Neutrophil (primary cell): ENCODE results near the gene GET4.

ENCODE experiments used
- H3K27ac ChIP-seq: fragments of 200-600 bp; sonication (generic); 2 replicates; pipeline ENCODE4 v1.5.1; 2016; ENCODE audit warnings: mild to moderate bottlenecking, moderate library complexity
- H3K27me3 ChIP-seq: fragments of 200-600 bp; sonication (generic); 2 replicates; pipeline ENCODE4 v1.6.0; 2016; ENCODE audit warnings: mild to moderate bottlenecking
- H3K36me3 ChIP-seq: fragments of 200-600 bp; sonication (generic); 2 replicates; pipeline ENCODE4 v1.5.1; 2017
- H3K4me1 ChIP-seq, 2 experiments: fragments of 200-600 bp in 1 of 2; sonication (generic) in 1 of 2; 1 replicate in 1 of 2; 2 replicates in 1 of 2; pipeline versions ENCODE4 v1.5.1 to v1.6.1; 2013 to 2016; ENCODE audit warnings: low read depth in 1 of 2, low read length in 1 of 2, mild to moderate bottlenecking in 1 of 2, moderate library complexity in 1 of 2; ENCODE audit not compliant: control insufficient read depth in 1 of 2, insufficient read depth in 1 of 2
- H3K4me3 ChIP-seq, 2 experiments: fragments of 200-600 bp in 1 of 2; sonication (generic) in 1 of 2; 1 replicate in 1 of 2; 2 replicates in 1 of 2; pipeline ENCODE4 v1.5.1; 2013 to 2016; ENCODE audit warnings: low read depth in 1 of 2, low read length in 1 of 2, mild to moderate bottlenecking in 1 of 2, moderate library complexity in 1 of 2
- H3K9me3 ChIP-seq: fragments of 200-600 bp; sonication (generic); 2 replicates; pipeline ENCODE4 v1.5.1; 2016
- TF ChIP-seq, protein P1 (sequence below): fragments of 200-600 bp; sonication (generic); IDR thresholded peaks from 2 replicates; pipeline ENCODE4 v1.5.1; 2016; ENCODE audit warnings: antibody characterized with exemption

The GET4 gene

DNA sequence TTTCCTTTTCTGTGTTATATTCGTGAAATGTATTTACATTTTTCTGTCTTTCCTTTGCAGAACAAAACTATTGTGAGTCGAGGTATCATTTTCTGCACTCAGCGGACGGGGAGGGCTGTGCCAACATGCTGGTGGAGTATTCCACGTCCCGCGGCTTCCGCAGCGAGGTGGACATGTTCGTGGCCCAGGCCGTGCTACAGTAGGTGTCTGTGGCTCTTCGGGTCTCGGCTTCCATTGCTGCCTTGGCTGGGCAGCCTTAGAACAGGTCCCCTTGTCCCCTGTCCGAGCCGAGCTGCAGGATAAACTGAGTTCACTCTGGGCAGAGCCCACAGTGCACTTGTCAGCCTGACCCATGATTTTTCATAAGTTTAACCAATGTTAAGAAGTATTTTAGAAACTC, 14.5 kb downstream of the GET4 start:
- Histone ChIP-seq H3K27ac (no peak overlapping the region), H3K4me3 (no peak overlapping the region), H3K27me3 (no peaks in the 10 kb centered on the region), H3K36me3 (peaks cover 93% of the 10 kb centered on the region), H3K9me3 (no peaks in the 10 kb centered on the region), H3K4me1 (no peaks in the 10 kb centered on the region)
- TF ChIP-seq, protein P1, sequence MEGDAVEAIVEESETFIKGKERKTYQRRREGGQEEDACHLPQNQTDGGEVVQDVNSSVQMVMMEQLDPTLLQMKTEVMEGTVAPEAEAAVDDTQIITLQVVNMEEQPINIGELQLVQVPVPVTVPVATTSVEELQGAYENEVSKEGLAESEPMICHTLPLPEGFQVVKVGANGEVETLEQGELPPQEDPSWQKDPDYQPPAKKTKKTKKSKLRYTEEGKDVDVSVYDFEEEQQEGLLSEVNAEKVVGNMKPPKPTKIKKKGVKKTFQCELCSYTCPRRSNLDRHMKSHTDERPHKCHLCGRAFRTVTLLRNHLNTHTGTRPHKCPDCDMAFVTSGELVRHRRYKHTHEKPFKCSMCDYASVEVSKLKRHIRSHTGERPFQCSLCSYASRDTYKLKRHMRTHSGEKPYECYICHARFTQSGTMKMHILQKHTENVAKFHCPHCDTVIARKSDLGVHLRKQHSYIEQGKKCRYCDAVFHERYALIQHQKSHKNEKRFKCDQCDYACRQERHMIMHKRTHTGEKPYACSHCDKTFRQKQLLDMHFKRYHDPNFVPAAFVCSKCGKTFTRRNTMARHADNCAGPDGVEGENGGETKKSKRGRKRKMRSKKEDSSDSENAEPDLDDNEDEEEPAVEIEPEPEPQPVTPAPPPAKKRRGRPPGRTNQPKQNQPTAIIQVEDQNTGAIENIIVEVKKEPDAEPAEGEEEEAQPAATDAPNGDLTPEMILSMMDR, result no peak

DNA sequence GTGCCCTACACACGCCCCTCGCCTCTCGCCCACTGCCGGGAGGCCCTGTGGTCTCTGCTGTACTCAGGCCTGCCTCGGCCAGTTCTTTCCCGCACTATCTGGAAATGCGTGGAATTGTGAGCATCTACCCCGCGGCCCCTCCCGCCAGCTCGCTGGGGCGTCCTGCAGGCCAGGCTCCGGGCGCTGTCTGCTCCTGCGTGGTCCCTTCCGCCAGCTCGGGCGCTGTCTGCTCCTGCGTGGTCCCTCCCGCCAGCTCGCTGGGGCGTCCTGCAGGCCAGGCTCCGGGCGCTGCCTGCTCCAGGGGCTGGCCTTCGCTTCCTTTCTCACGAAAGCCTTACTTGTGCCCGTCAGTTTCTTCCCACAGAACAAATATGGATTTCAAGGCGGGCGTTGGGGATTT, 14.9 kb downstream of the GET4 start:
- TF ChIP-seq, protein P1, result no peak
- Histone ChIP-seq H3K27ac (no peak overlapping the region), H3K27me3 (no peaks in the 10 kb centered on the region), H3K4me3 (no peak overlapping the region), H3K36me3 (peaks cover 93% of the 10 kb centered on the region), H3K4me1 (no peaks in the 10 kb centered on the region), H3K9me3 (no peaks in the 10 kb centered on the region)

DNA sequence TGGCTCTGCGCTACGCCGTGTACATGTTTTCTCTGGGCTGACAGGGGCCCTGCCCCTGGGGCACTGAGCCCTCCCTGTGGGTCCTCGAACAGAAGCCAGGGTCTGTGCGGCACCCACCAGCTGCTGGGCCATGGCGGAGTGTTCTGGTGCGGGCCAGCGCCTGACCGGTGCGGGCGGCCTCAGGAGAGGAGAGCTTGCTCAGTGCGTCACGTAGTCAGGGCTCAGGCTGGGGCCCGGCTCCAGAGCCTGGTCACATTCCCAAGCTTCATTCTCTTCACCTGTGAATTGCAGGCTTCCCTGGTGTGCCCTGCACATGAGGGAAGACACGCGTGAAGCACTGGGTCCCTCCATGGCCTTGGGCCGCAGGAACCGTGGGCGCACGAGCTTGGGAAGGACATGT, 15.5 kb downstream of the GET4 start:
- Histone ChIP-seq H3K27me3 (no peaks in the 10 kb centered on the region), H3K27ac (no peak overlapping the region), H3K4me3 (no peak overlapping the region), H3K4me1 (no peaks in the 10 kb centered on the region), H3K9me3 (no peaks in the 10 kb centered on the region), H3K36me3 (peaks cover 93% of the 10 kb centered on the region)
- TF ChIP-seq, protein P1, result no peak

DNA sequence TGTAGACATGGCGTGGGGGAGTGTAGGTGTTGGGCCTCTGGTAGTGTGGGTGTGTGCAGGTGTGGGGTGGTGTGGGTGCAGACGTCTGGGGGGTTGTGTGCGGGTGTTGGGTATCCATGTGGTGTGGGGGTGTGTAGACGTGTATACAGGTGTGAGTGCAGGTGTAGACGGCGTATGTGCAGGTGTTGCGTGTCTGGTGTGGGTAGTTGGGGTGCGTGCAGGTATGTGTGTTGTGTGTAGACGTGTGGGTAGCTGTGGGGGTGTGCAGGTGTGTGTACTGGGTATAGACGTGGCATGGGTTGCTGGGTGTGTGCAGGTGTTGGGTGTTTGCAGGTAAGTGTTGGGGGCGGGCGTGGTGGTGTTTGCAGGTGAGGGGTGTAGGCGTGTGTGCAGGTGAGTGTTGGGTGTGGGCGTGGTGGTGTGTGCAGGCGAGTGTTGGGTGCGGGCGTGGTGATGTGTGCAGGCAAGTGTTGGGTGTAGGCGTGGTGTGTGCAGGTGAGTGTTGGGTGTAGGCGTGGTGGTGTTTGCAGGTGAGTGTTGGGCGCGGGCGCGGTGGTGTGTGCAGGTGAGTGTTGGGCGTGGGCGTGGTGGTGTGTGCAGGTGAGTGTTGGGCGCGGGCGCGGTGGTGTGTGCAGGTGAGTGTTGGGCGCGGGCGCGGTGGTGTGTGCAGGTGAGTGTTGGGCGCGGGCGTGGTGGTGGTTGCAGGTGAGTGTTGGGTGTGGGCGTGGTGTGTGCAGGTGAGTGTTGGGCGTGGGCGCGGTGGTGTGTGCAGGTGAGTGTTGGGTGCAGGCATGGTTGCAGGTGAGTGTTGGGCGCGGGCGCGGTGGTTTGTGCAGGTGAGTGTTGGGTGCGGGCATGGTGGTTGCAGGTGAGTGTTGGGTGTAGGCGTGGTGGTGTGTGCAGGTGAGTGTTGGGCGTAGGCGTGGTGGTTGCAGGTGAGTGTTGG, 16.6 kb downstream of the GET4 start:
- Histone ChIP-seq H3K36me3 (peaks cover 93% of the 10 kb centered on the region), H3K4me3 (no peak overlapping the region), H3K27ac (no peak overlapping the region), H3K9me3 (no peaks in the 10 kb centered on the region), H3K4me1 (no peaks in the 10 kb centered on the region), H3K27me3 (no peaks in the 10 kb centered on the region)
- TF ChIP-seq, protein P1, result no peak

DNA sequence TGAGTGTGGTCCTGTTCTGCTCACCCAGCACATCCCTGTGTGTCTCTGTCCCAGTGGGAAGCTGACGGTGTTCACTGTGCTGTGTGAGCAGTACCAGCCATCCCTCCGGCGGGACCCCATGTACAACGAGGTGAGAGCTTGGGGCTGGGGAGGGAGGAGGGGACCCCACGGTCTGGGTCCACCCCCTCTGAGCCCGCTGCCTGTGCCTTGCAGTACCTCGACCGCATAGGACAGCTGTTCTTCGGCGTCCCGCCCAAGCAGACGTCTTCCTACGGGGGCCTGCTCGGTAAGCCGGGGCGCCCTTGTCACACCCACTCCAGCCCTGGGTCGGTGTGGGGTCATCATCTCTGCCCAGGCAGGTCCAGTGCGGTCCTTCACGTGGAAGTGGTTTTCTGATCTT, 17.3 kb downstream of the GET4 start:
- no peaks in the 10 kb centered on the region for H3K27me3 ChIP-seq
- TF ChIP-seq, protein P1, result no peak
- no peaks in the 10 kb centered on the region for H3K4me1 ChIP-seq
- no peaks in the 10 kb centered on the region for H3K9me3 ChIP-seq
- no peak overlapping the region for H3K27ac ChIP-seq
- no peak overlapping the region for H3K4me3 ChIP-seq
- peaks cover 93% of the 10 kb centered on the region for H3K36me3 ChIP-seq
